Measurements from ENCODE around the gene PPP1R10. TPM values are rescaled to one million over a fixed set of nuclear protein-coding genes. Genes with fewer than 3 reads are reported as not detected.
A peak's percentile ranks its signal among the peaks of the same experiment; 100 is the strongest.

PPP1R10 gene
- total and polyA plus RNA-seq, 10 donors, result 13.5 to 86.2 (median 67.2) TPM

- Histone ChIP-seq H3K36me3 (peaks cover 9 to 72% (median 52%) of the 10 kb centered on the region in 6 donors), H3K4me1 (peaks cover 12 to 29% (median 20%) of the 10 kb centered on the region in 6 donors), H3K27me3 (replicated peaks in 1 of 7) (no peaks in the 10 kb centered on the region), H3K27ac (peak overlapping the region in 1 of 8 donors; percentile 3), H3K4me3 (no peak overlapping the region), H3K9me3 (no peaks in the 10 kb centered on the region)
- TF ChIP-seq CTCF (IDR thresholded peaks at IDR 0.05 in 8 of 11, conservative IDR thresholded peaks at IDR 0.05 in 3 of 11), result no peak
- no peak for TF ChIP-seq POLR2AphosphoS5 (IDR thresholded peaks at IDR 0.05)
- no peak for TF ChIP-seq POLR2A (IDR thresholded peaks at IDR 0.05)
- DNase-seq, result no peak
- WGBS, 5 donors, result 71 to 88% (median 81%) methylated on average over 12 of the region's 12 CpGs
- intact Hi-C loops (cut with DNase I; ENCODE audit: low total_unique reads), result no loop called here
These were observed 34.1 kb upstream of the PPP1R10 start for GRCh38 chr6:30651143-30651542.

- intact Hi-C loops (cut with DNase I; ENCODE audit: low total_unique reads), result no loop called here
- Histone ChIP-seq H3K27me3 (replicated peaks in 1 of 7) (no peaks in the 10 kb centered on the region), H3K4me3 (peak overlapping the region; percentile 91 to 100 (median 95)), H3K4me1 (peaks cover 12 to 57% (median 25%) of the 10 kb centered on the region in 6 donors), H3K9me3 (no peaks in the 10 kb centered on the region), H3K27ac (peak overlapping the region; percentile 85 to 97 (median 95)), H3K36me3 (peaks cover 0 to 57% (median 15%) of the 10 kb centered on the region in 6 donors)
- peak; percentile 95 for DNase-seq
- WGBS, 5 donors, result 0 to 1% (median 1%) methylated on average over 11 to 78 of the region's 78 CpGs
- TF ChIP-seq CTCF (IDR thresholded peaks at IDR 0.05 in 8 of 11, conservative IDR thresholded peaks at IDR 0.05 in 3 of 11) (peak in 1 of 11 experiments; percentile 5), POLR2A (IDR thresholded peaks at IDR 0.05) (no peak), POLR2AphosphoS5 (IDR thresholded peaks at IDR 0.05) (peak; percentile 61 to 83 (median 75))
These were observed 30.4 kb upstream of the PPP1R10 start for GRCh38 chr6:30647242-30648116.

GRCh38 chr6:30646450-30647241 is 29.6 kb upstream of the PPP1R10 start, which contains the start of gene C6orf136:
TSS of gene C6orf136 (plus strand) at chr6:30647133. CDS start at chr6:30647232, 99 bp downstream.
- H3K36me3 ChIP-seq, result peaks cover 0 to 57% (median 9%) of the 10 kb centered on the region in 6 donors

More at GRCh38 chr6:30646450-30647241, 29.6 kb upstream of the PPP1R10 start, which contains the start of gene C6orf136:
- Histone ChIP-seq H3K9me3 (no peaks in the 10 kb centered on the region), H3K27me3 (replicated peaks in 1 of 7) (no peaks in the 10 kb centered on the region), H3K27ac (peak within 1 kb of the TSS; percentile 85 to 97 (median 95)), H3K4me1 (peaks cover 12 to 57% (median 25%) of the 10 kb centered on the region in 6 donors), H3K4me3 (peak within 1 kb of the TSS; percentile 91 to 100 (median 95))
- peak; percentile 98 for DNase-seq
- intact Hi-C loops (cut with DNase I; ENCODE audit: low total_unique reads), result no loop called here
- 15 to 21% (median 17%) methylated on average over 27 to 37 of the region's 37 CpGs for WGBS, 5 donors
- no peak for TF ChIP-seq POLR2AphosphoS5 (IDR thresholded peaks at IDR 0.05)
- TF ChIP-seq CTCF (IDR thresholded peaks at IDR 0.05 in 8 of 11, conservative IDR thresholded peaks at IDR 0.05 in 3 of 11), result peak in 2 of 11 experiments; percentile 11 to 18
